Peyer's patch (tissue), 4 donors: ENCODE results near the gene RPS16. TPM values are rescaled to one million over a fixed set of nuclear protein-coding genes. Genes with fewer than 3 reads are reported as not detected.
"Not testable (repeated sequence)": the region's sequence is repeated elsewhere in the genome, so short reads cannot be mapped to it uniquely, and the experiment has no call there.

Source experiments
- DNase-seq, 3 donors: peaks; one replicate each; pipeline ENCODE4 v3.0.0-alpha.2; 2017 to 2019
- H3K27ac ChIP-seq, 4 donors: fragments of 200-600 bp; sonication (generic); one replicate each; pipeline ENCODE4 v1.5.1; 2016 to 2019
- H3K27me3 ChIP-seq, 2 donors: fragments of 200-600 bp; sonication (generic); one replicate each; pipeline ENCODE4 v1.5.1; 2019
- H3K36me3 ChIP-seq, 3 donors: fragments of 200-600 bp; sonication (generic); one replicate each; pipeline ENCODE4 v1.5.1; 2016 to 2019
- H3K4me1 ChIP-seq, 4 donors: fragments of 200-600 bp; sonication (generic); one replicate each; pipeline ENCODE4 v1.5.1; 2016 to 2019
- H3K4me3 ChIP-seq, 4 donors: fragments of 200-600 bp; sonication (generic); 1 replicate in 3 of 4; 2 replicates in 1 of 4; pipeline ENCODE4 v1.5.1; 2016 to 2019; ENCODE audit warnings: mild to moderate bottlenecking in 1 of 4
- H3K9me3 ChIP-seq, 4 donors: fragments of 200-600 bp; sonication (generic); one replicate each; pipeline ENCODE4 v1.5.1; 2016 to 2019; ENCODE audit warnings: mild to moderate bottlenecking in 1 of 4
- POLR2A ChIP-seq, 2 donors: fragments of 450-650 bp; IDR thresholded peaks; one replicate each; pipeline ENCODE4 v1.5.1; 2017; ENCODE audit warnings: antibody characterized with exemption in 2 of 2, mild to moderate bottlenecking in 2 of 2, moderate library complexity in 2 of 2
- total RNA-seq, 4 donors: library from RNA; depleted of rRNA; stranded (reverse); fragments of >200 nt; gene quantifications; one replicate each; pipeline ENCODE4 v1.1.0, GENCODE V29; 2016
- TF ChIP-seq, protein P1 (sequence below), 6 experiments: fragments of 450-650 bp in 4 of 6; fragments of 200-600 bp in 2 of 6; sonication (generic) in 1 of 6; IDR thresholded peaks; one replicate each; pipeline ENCODE4 v1.5.1; 2017 to 2019; ENCODE audit warnings: antibody characterized with exemption in 6 of 6, mild to moderate bottlenecking in 3 of 6, moderate library complexity in 1 of 6

RPS16 gene
- total RNA-seq, 4 donors from 2014 or later, result 443 to 1,406 (median 686) TPM

DNA sequence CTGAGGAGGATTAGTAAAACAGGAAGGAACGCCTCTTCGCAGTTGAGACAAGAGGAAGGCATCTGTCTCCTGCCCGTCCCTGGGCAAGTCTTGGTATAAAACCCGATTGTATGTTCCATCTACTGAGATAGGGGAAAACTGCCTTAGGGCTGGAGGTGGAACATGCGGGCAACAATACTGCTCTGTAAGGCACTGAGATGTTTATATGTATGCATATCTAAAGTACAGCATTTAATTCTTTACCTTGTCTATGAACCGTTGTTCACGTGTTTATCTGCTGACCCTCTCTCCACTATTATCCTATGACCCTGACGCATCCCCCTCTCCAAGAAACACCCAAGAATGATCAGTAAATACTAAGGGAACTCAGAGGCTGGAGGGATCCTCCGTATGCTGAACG is 44.2 kb upstream of the RPS16 start:
- DNase-seq, result no peak

DNA sequence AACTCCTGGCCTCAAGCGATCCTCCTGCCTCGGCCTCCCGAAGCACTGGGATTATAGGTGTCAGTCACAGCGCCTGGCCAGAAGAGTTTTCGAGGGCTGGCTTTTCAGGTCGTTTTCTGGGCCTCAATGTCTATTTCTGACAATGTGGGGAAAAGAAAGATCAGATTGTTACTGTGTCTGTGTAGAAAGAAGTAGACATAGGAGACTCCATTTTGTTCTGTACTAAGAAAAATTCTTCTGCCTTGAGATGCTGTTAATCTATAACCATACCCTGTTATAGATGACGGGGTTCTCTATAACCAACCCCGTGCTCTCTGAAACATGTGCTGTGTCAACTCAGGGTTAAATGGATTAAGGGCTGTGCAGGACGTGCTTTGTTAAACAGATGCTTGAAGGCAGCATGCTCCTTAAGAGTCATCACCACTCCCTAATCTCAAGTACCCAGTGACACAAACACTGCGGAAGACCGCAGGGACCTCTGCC is 43.6 kb upstream of the RPS16 start:
- peaks cover 0 to 23% (median 0%) of the 10 kb centered on the region in 3 donors for H3K36me3 ChIP-seq
- DNase-seq, H3K9me3 ChIP-seq, H3K4me3 ChIP-seq, H3K27me3 ChIP-seq: not testable (repeated sequence)
- H3K4me1 ChIP-seq, result peaks cover 0 to 14% (median 7%) of the 10 kb centered on the region in 4 donors
- H3K27ac ChIP-seq, result peak overlapping the region in 1 of 4 donors; percentile 78

More for the DNA sequence above, 44.2 kb upstream of the RPS16 start:
- Histone ChIP-seq H3K27ac (peak overlapping the region; percentile 70 to 86 (median 78)), H3K4me1 (peaks cover 0 to 14% (median 7%) of the 10 kb centered on the region in 4 donors), H3K27me3 (no peaks in the 10 kb centered on the region), H3K9me3 (no peaks in the 10 kb centered on the region), H3K4me3 (peak overlapping the region; percentile 79 to 97 (median 92)), H3K36me3 (peaks cover 0 to 23% (median 0%) of the 10 kb centered on the region in 3 donors)
- no peak for TF ChIP-seq POLR2A (IDR thresholded peaks at IDR 0.05)
- TF ChIP-seq, protein P1, sequence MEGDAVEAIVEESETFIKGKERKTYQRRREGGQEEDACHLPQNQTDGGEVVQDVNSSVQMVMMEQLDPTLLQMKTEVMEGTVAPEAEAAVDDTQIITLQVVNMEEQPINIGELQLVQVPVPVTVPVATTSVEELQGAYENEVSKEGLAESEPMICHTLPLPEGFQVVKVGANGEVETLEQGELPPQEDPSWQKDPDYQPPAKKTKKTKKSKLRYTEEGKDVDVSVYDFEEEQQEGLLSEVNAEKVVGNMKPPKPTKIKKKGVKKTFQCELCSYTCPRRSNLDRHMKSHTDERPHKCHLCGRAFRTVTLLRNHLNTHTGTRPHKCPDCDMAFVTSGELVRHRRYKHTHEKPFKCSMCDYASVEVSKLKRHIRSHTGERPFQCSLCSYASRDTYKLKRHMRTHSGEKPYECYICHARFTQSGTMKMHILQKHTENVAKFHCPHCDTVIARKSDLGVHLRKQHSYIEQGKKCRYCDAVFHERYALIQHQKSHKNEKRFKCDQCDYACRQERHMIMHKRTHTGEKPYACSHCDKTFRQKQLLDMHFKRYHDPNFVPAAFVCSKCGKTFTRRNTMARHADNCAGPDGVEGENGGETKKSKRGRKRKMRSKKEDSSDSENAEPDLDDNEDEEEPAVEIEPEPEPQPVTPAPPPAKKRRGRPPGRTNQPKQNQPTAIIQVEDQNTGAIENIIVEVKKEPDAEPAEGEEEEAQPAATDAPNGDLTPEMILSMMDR (IDR thresholded peaks at IDR 0.05), result no peak

DNA sequence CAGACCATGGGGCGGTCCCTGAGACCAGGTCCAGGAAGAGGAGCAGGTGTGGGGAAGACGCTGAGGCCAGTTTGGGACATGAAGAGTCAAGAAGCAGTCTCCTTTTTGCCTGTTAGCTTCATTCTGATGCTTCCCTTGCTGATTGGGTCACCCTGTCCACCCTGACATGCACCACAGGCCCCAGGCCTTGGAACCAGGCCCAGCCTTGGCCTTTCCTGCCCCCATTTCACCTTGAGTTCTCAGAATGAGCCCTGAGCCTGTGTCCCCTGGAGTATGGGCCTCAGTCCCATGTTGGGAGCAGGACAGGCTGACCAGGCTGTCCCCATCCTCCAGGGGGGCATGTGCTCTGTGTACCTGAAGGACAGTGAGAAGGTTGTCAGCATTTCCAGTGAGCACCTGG is 40.0 kb upstream of the RPS16 start:
- peaks cover 0 to 59% (median 0%) of the 10 kb centered on the region in 3 donors for H3K36me3 ChIP-seq

DNA sequence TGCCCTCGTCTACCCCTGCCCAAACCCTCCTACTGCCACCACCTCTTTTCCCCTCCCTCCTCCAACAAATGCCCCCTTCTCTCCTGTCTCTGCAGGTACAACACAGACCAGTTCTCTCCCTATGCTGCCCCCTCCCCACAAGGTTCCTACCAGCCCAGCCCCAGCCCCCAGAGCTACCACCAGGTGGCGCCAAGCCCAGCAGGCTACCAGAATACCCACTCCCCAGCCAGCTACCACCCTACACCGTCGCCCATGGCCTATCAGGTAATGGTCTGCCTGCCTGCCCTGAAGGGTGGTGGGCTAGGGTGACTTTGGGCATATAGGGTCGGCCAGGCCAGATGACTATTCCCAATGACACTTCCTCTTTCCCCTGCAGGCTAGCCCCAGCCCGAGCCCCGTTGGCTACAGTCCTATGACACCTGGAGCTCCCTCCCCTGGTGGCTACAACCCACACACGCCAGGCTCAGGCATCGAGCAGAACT is 38.4 kb upstream of the RPS16 start:
- TF ChIP-seq, protein P1 (IDR thresholded peaks at IDR 0.05), result peak; percentile 29 to 85 (median 60)
- TF ChIP-seq POLR2A (IDR thresholded peaks at IDR 0.05), result no peak
- Histone ChIP-seq H3K4me1 (no peaks in the 10 kb centered on the region), H3K4me3 (no peak overlapping the region), H3K36me3 (peaks cover 0 to 74% (median 0%) of the 10 kb centered on the region in 3 donors), H3K27me3 (no peaks in the 10 kb centered on the region), H3K9me3 (no peaks in the 10 kb centered on the region), H3K27ac (no peak overlapping the region)
- peak; percentile 65 to 77 (median 67) for DNase-seq

More for the DNA sequence above, 40.0 kb upstream of the RPS16 start:
- no peak overlapping the region for H3K4me3 ChIP-seq
- H3K4me1 ChIP-seq, result peaks cover 0 to 4% (median 0%) of the 10 kb centered on the region in 4 donors
- no peak overlapping the region for H3K27ac ChIP-seq
- no peak for TF ChIP-seq POLR2A (IDR thresholded peaks at IDR 0.05)
- TF ChIP-seq, protein P1 (IDR thresholded peaks at IDR 0.05), result no peak
- no peaks in the 10 kb centered on the region for H3K27me3 ChIP-seq
- no peaks in the 10 kb centered on the region for H3K9me3 ChIP-seq
- DNase-seq, result no peak

DNA sequence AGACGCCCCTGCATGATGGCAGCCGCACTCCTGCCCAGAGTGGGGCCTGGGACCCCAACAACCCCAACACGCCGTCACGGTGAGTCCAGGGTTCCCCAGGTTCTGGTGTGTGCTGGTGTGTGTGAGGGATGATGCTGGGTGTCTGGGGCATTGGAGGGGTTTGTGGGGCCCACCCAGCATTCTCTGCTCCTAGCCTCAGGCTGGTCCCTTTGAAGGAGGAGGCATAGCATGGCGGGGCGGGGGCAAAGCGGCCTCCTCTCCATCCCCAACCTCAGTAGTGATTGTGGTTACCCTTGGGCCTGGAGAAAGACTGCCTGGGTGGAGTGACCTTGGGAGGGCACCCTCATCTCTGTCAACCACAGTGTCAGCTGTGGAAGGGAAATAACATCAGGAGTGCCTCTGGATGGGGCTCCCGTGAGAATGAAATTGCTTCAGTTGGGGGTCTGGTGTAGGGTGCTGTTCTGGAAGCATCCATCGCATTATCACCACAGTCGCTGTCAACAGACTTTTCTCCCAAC is 37.8 kb upstream of the RPS16 start:
- TF ChIP-seq, protein P1 (IDR thresholded peaks at IDR 0.05), result no peak
- TF ChIP-seq POLR2A (IDR thresholded peaks at IDR 0.05), result no peak
- no peaks in the 10 kb centered on the region for H3K4me1 ChIP-seq
- no peaks in the 10 kb centered on the region for H3K9me3 ChIP-seq
- H3K4me3 ChIP-seq, result no peak overlapping the region
- H3K36me3 ChIP-seq, result peaks cover 0 to 81% (median 0%) of the 10 kb centered on the region in 3 donors
- no peak overlapping the region for H3K27ac ChIP-seq
- H3K27me3 ChIP-seq, result no peaks in the 10 kb centered on the region
- no peak for DNase-seq

DNA sequence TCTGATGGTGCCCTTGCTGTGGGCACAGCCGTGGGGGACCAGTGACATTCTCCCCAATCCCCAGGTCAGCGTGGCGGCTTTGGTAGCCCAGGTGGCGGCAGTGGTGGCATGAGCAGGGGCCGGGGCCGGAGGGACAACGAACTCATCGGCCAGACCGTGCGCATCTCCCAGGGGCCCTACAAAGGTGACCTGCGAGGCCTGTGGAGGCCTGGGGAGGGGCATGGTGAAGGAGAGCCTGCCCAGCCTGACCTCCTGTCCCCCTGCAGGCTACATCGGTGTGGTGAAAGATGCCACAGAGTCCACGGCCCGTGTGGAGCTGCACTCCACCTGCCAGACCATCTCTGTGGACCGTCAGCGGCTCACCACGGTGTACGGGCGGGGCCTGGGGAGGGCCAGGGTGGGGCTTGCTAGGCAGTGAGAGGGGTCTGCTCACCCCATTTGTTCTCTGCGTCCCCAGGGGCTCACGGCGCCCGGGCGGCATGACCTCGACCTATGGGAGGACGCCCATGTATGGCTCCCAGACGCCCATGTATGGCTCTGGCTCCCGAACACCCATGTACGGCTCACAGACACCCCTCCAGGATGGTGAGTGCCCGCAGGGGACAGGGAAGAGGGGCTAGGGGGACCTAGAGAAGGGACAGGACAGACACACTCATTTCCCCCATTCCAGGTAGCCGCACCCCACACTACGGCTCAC is 37.1 kb upstream of the RPS16 start:
- Histone ChIP-seq H3K9me3 (no peaks in the 10 kb centered on the region), H3K36me3 (peaks cover 0 to 87% (median 0%) of the 10 kb centered on the region in 3 donors), H3K4me1 (no peaks in the 10 kb centered on the region), H3K27ac (no peak overlapping the region), H3K27me3 (no peaks in the 10 kb centered on the region), H3K4me3 (no peak overlapping the region)
- no peak for DNase-seq
- no peak for TF ChIP-seq POLR2A (IDR thresholded peaks at IDR 0.05)
- TF ChIP-seq, protein P1 (IDR thresholded peaks at IDR 0.05), result no peak
